Gastroesophageal sphincter (tissue), 4 donors: ENCODE measurements around the gene TMC1. TPM values are rescaled to one million over a fixed set of nuclear protein-coding genes. Genes with fewer than 3 reads are reported as not detected.
"Not testable (repeated sequence)": the region's sequence is repeated elsewhere in the genome, so short reads cannot be mapped to it uniquely, and the experiment has no call there.

Experiments
- ATAC-seq: fragments of 150-250 bp; one replicate; pipeline ENCODE4 v1.9.1; 2016; ENCODE audit warnings: mild to moderate bottlenecking, moderate library complexity
- H3K27ac ChIP-seq, 4 donors: fragments of 200-600 bp; sonication (generic) in 3 of 4; 1 replicate in 3 of 4; 2 replicates in 1 of 4; pipeline ENCODE4 v1.5.1; 2016 to 2019
- H3K27me3 ChIP-seq: fragments of 200-600 bp; sonication (generic); one replicate; pipeline ENCODE4 v1.5.1; 2019
- H3K36me3 ChIP-seq, 2 donors: fragments of 200-600 bp; sonication (generic); one replicate each; pipeline ENCODE4 v1.5.1; 2019; ENCODE audit warnings: control low read depth in 1 of 2
- H3K4me1 ChIP-seq, 3 donors: fragments of 200-600 bp; sonication (generic); 1 replicate in 2 of 3; 2 replicates in 1 of 3; pipeline ENCODE4 v1.5.1; 2016 to 2019; ENCODE audit warnings: control low read depth in 2 of 3
- H3K4me3 ChIP-seq, 2 donors: fragments of 200-600 bp; sonication (generic); one replicate each; pipeline ENCODE4 v1.5.1; 2019; ENCODE audit warnings: mild to moderate bottlenecking in 1 of 2, moderate library complexity in 1 of 2
- H3K9me3 ChIP-seq, 3 donors: fragments of 200-600 bp; sonication (generic); one replicate each; pipeline ENCODE4 v1.5.1; 2017 to 2019; ENCODE audit warnings: control low read depth in 2 of 3
- CTCF ChIP-seq, 4 experiments: fragments of 200-600 bp in 2 of 4; fragments of 450-650 bp in 2 of 4; sonication (generic) in 1 of 4; IDR thresholded peaks; one replicate each; pipeline ENCODE4 v1.5.1; 2017 to 2019; ENCODE audit warnings: antibody characterized with exemption in 4 of 4, mild to moderate bottlenecking in 2 of 4, moderate library complexity in 2 of 4
- EP300 ChIP-seq: sonication (generic); formaldehyde crosslinking; IDR thresholded peaks from one replicate; pipeline ENCODE4 v1.6.1; 2017; ENCODE audit warnings: antibody characterized with exemption, mild to moderate bottlenecking
- POLR2A ChIP-seq, 2 donors: fragments of 450-650 bp; IDR thresholded peaks; one replicate each; pipeline ENCODE4 v1.6.1; 2017; ENCODE audit warnings: antibody characterized with exemption in 2 of 2, mild to moderate bottlenecking in 2 of 2, moderate library complexity in 1 of 2
- POLR2AphosphoS5 ChIP-seq: sonication (generic); formaldehyde crosslinking; IDR thresholded peaks from one replicate; pipeline ENCODE4 v1.6.1; 2017; ENCODE audit warnings: antibody characterized with exemption
- WGBS, 2 donors: methylation state at CpG; one replicate each; pipeline ENCODE4 v1.1.5; 2018; ENCODE audit warnings: low coverage in 1 of 2; 5-methylcytosine and 5-hydroxymethylcytosine counted together
- total RNA-seq, 4 donors: library from RNA; depleted of rRNA; stranded (reverse); fragments of >200 nt; gene quantifications; one replicate each; pipeline ENCODE4 v1.1.0, GENCODE V29; 2016

TMC1 gene
- total RNA-seq, 4 donors from 2014 or later = not detected

GRCh38 chr9:72506615-72507014 lies 14.8 kb upstream of the TMC1 start:
- Histone ChIP-seq H3K4me3 (no peak overlapping the region), H3K27me3 (no peaks in the 10 kb centered on the region), H3K27ac (no peak overlapping the region), H3K9me3 (no peaks in the 10 kb centered on the region), H3K4me1 (peaks cover 0 to 9% (median 6%) of the 10 kb centered on the region in 3 donors), H3K36me3 (no peaks in the 10 kb centered on the region)
- no peak for ATAC-seq
- no peak for TF ChIP-seq CTCF (IDR thresholded peaks at IDR 0.05)
- no peak for TF ChIP-seq EP300
- no peak for TF ChIP-seq POLR2AphosphoS5
- no peak for TF ChIP-seq POLR2A (IDR thresholded peaks at IDR 0.05)
- WGBS, 2 donors = 88 to 100% methylated on average over 1 to 3 of the region's 3 CpGs

DNA sequence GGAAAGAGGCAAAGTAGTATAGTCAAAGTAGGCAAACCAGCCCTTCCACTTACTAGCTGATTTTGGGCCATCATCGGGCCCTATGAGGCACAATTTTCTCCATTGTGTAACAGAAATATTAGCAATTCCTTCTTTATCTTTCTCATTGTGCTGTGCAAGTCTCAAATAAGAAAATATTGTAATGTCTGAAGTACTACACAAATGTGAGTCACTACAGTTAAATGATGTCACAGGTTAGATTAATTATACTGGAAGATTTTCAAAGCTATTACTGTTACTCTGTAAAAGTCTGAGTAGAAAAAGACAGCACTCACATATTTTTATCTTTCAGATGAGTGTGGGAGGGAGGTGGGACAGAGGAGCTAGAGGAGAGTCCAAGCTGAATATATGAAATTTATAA lies 12.4 kb upstream of the TMC1 start:
- H3K36me3 ChIP-seq = no peaks in the 10 kb centered on the region
- no peak for TF ChIP-seq CTCF (IDR thresholded peaks at IDR 0.05)
- TF ChIP-seq EP300 = no peak
- TF ChIP-seq POLR2AphosphoS5 = no peak
- TF ChIP-seq POLR2A (IDR thresholded peaks at IDR 0.05) = no peak
- WGBS, 2 donors = 43 to 50% methylated on average over 1 of the region's 1 CpG
- peaks cover 0 to 9% (median 6%) of the 10 kb centered on the region in 3 donors for H3K4me1 ChIP-seq
- no peaks in the 10 kb centered on the region for H3K9me3 ChIP-seq
- H3K27ac ChIP-seq = no peak overlapping the region
- no peak overlapping the region for H3K4me3 ChIP-seq
- ATAC-seq = peak; percentile 48
- no peaks in the 10 kb centered on the region for H3K27me3 ChIP-seq

- TF ChIP-seq POLR2AphosphoS5 = no peak
- TF ChIP-seq CTCF (IDR thresholded peaks at IDR 0.05) = no peak
- TF ChIP-seq EP300 = no peak
- no peak for TF ChIP-seq POLR2A (IDR thresholded peaks at IDR 0.05)
- WGBS, 2 donors = 13 to 17% methylated on average over 1 of the region's 1 CpG
- Histone ChIP-seq H3K27ac (peak overlapping the region in 1 of 4 donors; percentile 16), H3K27me3 (no peaks in the 10 kb centered on the region), H3K36me3 (no peaks in the 10 kb centered on the region), H3K9me3 (no peaks in the 10 kb centered on the region), H3K4me1 (peaks cover 0 to 9% (median 6%) of the 10 kb centered on the region in 3 donors), H3K4me3 (no peak overlapping the region)
- no peak for ATAC-seq
Observed at GRCh38 chr9:72509635-72510034, 11.8 kb upstream of the TMC1 start.

DNA sequence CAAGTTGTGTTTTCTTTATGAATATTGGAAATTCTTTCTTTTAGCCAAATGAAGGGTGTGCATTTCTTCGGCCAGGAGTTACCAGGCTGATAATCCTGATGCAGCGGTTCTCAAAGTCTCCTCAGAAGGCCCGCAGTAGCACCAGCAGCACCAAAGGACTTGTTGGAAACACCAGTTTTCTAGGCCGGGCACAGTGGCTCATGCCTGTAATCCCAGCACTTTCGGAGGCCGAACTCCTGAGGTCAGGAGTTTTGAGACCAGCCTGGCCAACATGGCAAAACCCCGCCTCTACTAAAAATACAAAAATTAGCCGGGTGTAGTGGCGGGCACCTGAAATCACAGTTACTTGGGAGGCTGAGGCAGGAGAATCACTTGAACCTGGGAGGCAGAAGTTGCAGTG lies 397 bp upstream of the TMC1 start:
- peaks cover 0 to 10% (median 0%) of the 10 kb centered on the region in 3 donors for H3K4me1 ChIP-seq
- not testable (repeated sequence) for H3K27me3 ChIP-seq, H3K27ac ChIP-seq, H3K36me3 ChIP-seq, H3K4me3 ChIP-seq, ATAC-seq, H3K9me3 ChIP-seq
- no CpG with 5 or more reads among the region's 9 CpGs for WGBS, 2 donors

- H3K27ac ChIP-seq = peak overlapping the region; percentile 15 to 55 (median 46)
- no peaks in the 10 kb centered on the region for H3K9me3 ChIP-seq
- TF ChIP-seq POLR2A (IDR thresholded peaks at IDR 0.05) = no peak
- TF ChIP-seq EP300 = no peak
- TF ChIP-seq POLR2AphosphoS5 = peak; percentile 70
- TF ChIP-seq CTCF (IDR thresholded peaks at IDR 0.05) = no peak
- 61 to 65% methylated on average over 9 of the region's 9 CpGs for WGBS, 2 donors
- no peaks in the 10 kb centered on the region for H3K36me3 ChIP-seq
- no peaks in the 10 kb centered on the region for H3K27me3 ChIP-seq
- peaks cover 0 to 30% (median 13%) of the 10 kb centered on the region in 3 donors for H3K4me1 ChIP-seq
- peak; percentile 84 for ATAC-seq
- H3K4me3 ChIP-seq = no peak overlapping the region
Observed at GRCh38 chr9:72524820-72525540, 3.6 kb downstream of the TMC1 start.
